ENCODE data around the gene DIS3.
"Not testable (repeated sequence)": the region's sequence is repeated elsewhere in the genome, so short reads cannot be mapped to it uniquely, and the experiment has no call there.

Gene DIS3

GRCh38 chr13:72820156-72820897, 38.6 kb upstream of the DIS3 start:
- no peaks in the 10 kb centered on the region for H3K9me3 ChIP-seq (ENCODE audit: control insufficient read depth, low read length)
- DNase-seq, result peak; percentile 76
- H2AK5ac ChIP-seq (ENCODE audit: low read length, severe bottlenecking), result no peak overlapping the region
- H2BK15ac ChIP-seq (ENCODE audit: low read depth, poor library complexity, severe bottlenecking), result no peak overlapping the region
- H3K4ac ChIP-seq (ENCODE audit: low read depth in 1 of 2, low read length in 2 of 2), result no peak overlapping the region
- no peak overlapping the region for H3K9ac ChIP-seq (ENCODE audit: low read length)
- no peak overlapping the region for H2BK120ac ChIP-seq (ENCODE audit: low read depth, low read length)
- peaks cover 3 to 53% of the 10 kb centered on the region in 2 experiments for H3K36me3 ChIP-seq (ENCODE audit: control insufficient read depth in 1 of 2, insufficient read depth in 2 of 2, low read depth in 1 of 2, low read length in 2 of 2)
- 75% methylated on average over 5 of the region's 8 CpGs for WGBS
- peaks cover 3% of the 10 kb centered on the region for H3K79me1 ChIP-seq (replicated peaks; ENCODE audit: low read length, poor library complexity, severe bottlenecking)
- H2BK12ac ChIP-seq (ENCODE audit: low read length in 2 of 2), result no peak overlapping the region
- H3K14ac ChIP-seq (ENCODE audit: low read length in 2 of 2), result no peak overlapping the region
- H4K91ac ChIP-seq (ENCODE audit: low read length), result no peak overlapping the region
- no peaks in the 10 kb centered on the region for H3K27me3 ChIP-seq (ENCODE audit: control insufficient read depth in 1 of 2, insufficient read depth in 1 of 2, low read length in 2 of 2)
- H3K23ac ChIP-seq (ENCODE audit: low read length in 2 of 2), result no peak overlapping the region
- no peak overlapping the region for H3K4me2 ChIP-seq (ENCODE audit: low read length, poor library complexity, severe bottlenecking)
- H2BK5ac ChIP-seq (ENCODE audit: low read depth, low read length, poor library complexity, severe bottlenecking), result no peak overlapping the region
- H3K4me1 ChIP-seq (ENCODE audit: control insufficient read depth, insufficient read depth, low read depth, low read length), result peaks cover 1% of the 10 kb centered on the region
- no peak overlapping the region for H3K18ac ChIP-seq (ENCODE audit: low read depth in 1 of 2, low read length in 2 of 2)
- H3K27ac ChIP-seq (ENCODE audit: low read length, poor library complexity, severe bottlenecking), result no peak overlapping the region
- no peak overlapping the region for H2AFZ ChIP-seq (ENCODE audit: low read depth, low read length)
- H3K4me3 ChIP-seq (ENCODE audit: insufficient read depth in 1 of 2, low read depth in 1 of 2, low read length in 2 of 2), result no peak overlapping the region
- H4K8ac ChIP-seq (ENCODE audit: low read length), result no peak overlapping the region

- WGBS, result no CpG with 5 or more reads among the region's 1 CpG
- Histone ChIP-seq H3K36me3 (ENCODE audit: control insufficient read depth in 1 of 2, insufficient read depth in 2 of 2, low read depth in 1 of 2, low read length in 2 of 2) (peaks cover 4 to 36% of the 10 kb centered on the region in 2 experiments), H3K14ac (ENCODE audit: low read length in 2 of 2) (no peak overlapping the region)
These were observed 27.3 kb upstream of the DIS3 start for GRCh38 chr13:72808917-72809500.

GRCh38 chr13:72806514-72806913, 24.8 kb upstream of the DIS3 start:
- H3K27me3 ChIP-seq (ENCODE audit: control insufficient read depth in 1 of 2, insufficient read depth in 1 of 2, low read length in 2 of 2); H4K91ac ChIP-seq (ENCODE audit: low read length); H2BK120ac ChIP-seq (ENCODE audit: low read depth, low read length); H3K4ac ChIP-seq (ENCODE audit: low read depth in 1 of 2, low read length in 2 of 2); H3K23ac ChIP-seq (ENCODE audit: low read length in 2 of 2); H4K8ac ChIP-seq (ENCODE audit: low read length); H3K9ac ChIP-seq (ENCODE audit: low read length); H2AK5ac ChIP-seq (ENCODE audit: low read length, severe bottlenecking); H2BK12ac ChIP-seq (ENCODE audit: low read length in 2 of 2); H3K18ac ChIP-seq (ENCODE audit: low read depth in 1 of 2, low read length in 2 of 2); H3K9me3 ChIP-seq (ENCODE audit: control insufficient read depth, low read length); DNase-seq; H3K4me1 ChIP-seq (ENCODE audit: control insufficient read depth, insufficient read depth, low read depth, low read length); H3K27ac ChIP-seq (ENCODE audit: low read length, poor library complexity, severe bottlenecking); H2AFZ ChIP-seq (ENCODE audit: low read depth, low read length); H2BK15ac ChIP-seq (ENCODE audit: low read depth, poor library complexity, severe bottlenecking); H3K79me1 ChIP-seq (replicated peaks; ENCODE audit: low read length, poor library complexity, severe bottlenecking); H2BK5ac ChIP-seq (ENCODE audit: low read depth, low read length, poor library complexity, severe bottlenecking); H3K4me2 ChIP-seq (ENCODE audit: low read length, poor library complexity, severe bottlenecking); H3K14ac ChIP-seq (ENCODE audit: low read length in 2 of 2); H3K4me3 ChIP-seq (ENCODE audit: insufficient read depth in 1 of 2, low read depth in 1 of 2, low read length in 2 of 2): not testable (repeated sequence)
- peaks cover 4 to 30% of the 10 kb centered on the region in 2 experiments for H3K36me3 ChIP-seq (ENCODE audit: control insufficient read depth in 1 of 2, insufficient read depth in 2 of 2, low read depth in 1 of 2, low read length in 2 of 2)
- WGBS, result 100% methylated on average over 1 of the region's 1 CpG

More at GRCh38 chr13:72808917-72809500, 27.3 kb upstream of the DIS3 start:
- Histone ChIP-seq H3K79me1 (replicated peaks; ENCODE audit: low read length, poor library complexity, severe bottlenecking) (peaks cover 8% of the 10 kb centered on the region), H3K4me2 (ENCODE audit: low read length, poor library complexity, severe bottlenecking) (no peak overlapping the region), H3K18ac (ENCODE audit: low read depth in 1 of 2, low read length in 2 of 2) (no peak overlapping the region), H2BK120ac (ENCODE audit: low read depth, low read length) (no peak overlapping the region), H3K4ac (ENCODE audit: low read depth in 1 of 2, low read length in 2 of 2) (no peak overlapping the region), H3K27me3 (ENCODE audit: control insufficient read depth in 1 of 2, insufficient read depth in 1 of 2, low read length in 2 of 2) (no peaks in the 10 kb centered on the region), H3K23ac (ENCODE audit: low read length in 2 of 2) (no peak overlapping the region), H2AK5ac (ENCODE audit: low read length, severe bottlenecking) (no peak overlapping the region), H3K4me3 (ENCODE audit: insufficient read depth in 1 of 2, low read depth in 1 of 2, low read length in 2 of 2) (no peak overlapping the region), H2AFZ (ENCODE audit: low read depth, low read length) (no peak overlapping the region), H2BK5ac (ENCODE audit: low read depth, low read length, poor library complexity, severe bottlenecking) (no peak overlapping the region), H4K91ac (ENCODE audit: low read length) (no peak overlapping the region), H3K27ac (ENCODE audit: low read length, poor library complexity, severe bottlenecking) (no peak overlapping the region), H3K9me3 (ENCODE audit: control insufficient read depth, low read length) (no peaks in the 10 kb centered on the region), H2BK12ac (ENCODE audit: low read length in 2 of 2) (no peak overlapping the region), H3K4me1 (ENCODE audit: control insufficient read depth, insufficient read depth, low read depth, low read length) (no peaks in the 10 kb centered on the region), H2BK15ac (ENCODE audit: low read depth, poor library complexity, severe bottlenecking) (no peak overlapping the region), H3K9ac (ENCODE audit: low read length) (peak overlapping the region; percentile 30), H4K8ac (ENCODE audit: low read length) (no peak overlapping the region)
- peak; percentile 28 for DNase-seq

- no peak overlapping the region for H3K4me2 ChIP-seq (ENCODE audit: low read length, poor library complexity, severe bottlenecking)
- H3K14ac ChIP-seq (ENCODE audit: low read length in 2 of 2), result no peak overlapping the region
- H2AK5ac ChIP-seq (ENCODE audit: low read length, severe bottlenecking), result no peak overlapping the region
- H3K27me3 ChIP-seq (ENCODE audit: control insufficient read depth in 1 of 2, insufficient read depth in 1 of 2, low read length in 2 of 2), result no peaks in the 10 kb centered on the region
- no peak overlapping the region for H4K8ac ChIP-seq (ENCODE audit: low read length)
- H3K4ac ChIP-seq (ENCODE audit: low read depth in 1 of 2, low read length in 2 of 2), result no peak overlapping the region
- DNase-seq, result peak; percentile 31
- H3K9me3 ChIP-seq (ENCODE audit: control insufficient read depth, low read length), result no peaks in the 10 kb centered on the region
- H2AFZ ChIP-seq (ENCODE audit: low read depth, low read length), result no peak overlapping the region
- no peak overlapping the region for H4K91ac ChIP-seq (ENCODE audit: low read length)
- H3K4me1 ChIP-seq (ENCODE audit: control insufficient read depth, insufficient read depth, low read depth, low read length), result no peaks in the 10 kb centered on the region
- no peak overlapping the region for H2BK120ac ChIP-seq (ENCODE audit: low read depth, low read length)
- no peak overlapping the region for H3K9ac ChIP-seq (ENCODE audit: low read length)
- peaks cover 3% of the 10 kb centered on the region for H3K79me1 ChIP-seq (replicated peaks; ENCODE audit: low read length, poor library complexity, severe bottlenecking)
- no peak overlapping the region for H2BK15ac ChIP-seq (ENCODE audit: low read depth, poor library complexity, severe bottlenecking)
- no peak overlapping the region for H3K4me3 ChIP-seq (ENCODE audit: insufficient read depth in 1 of 2, low read depth in 1 of 2, low read length in 2 of 2)
- no peak overlapping the region for H3K18ac ChIP-seq (ENCODE audit: low read depth in 1 of 2, low read length in 2 of 2)
- peaks cover 4 to 35% of the 10 kb centered on the region in 2 experiments for H3K36me3 ChIP-seq (ENCODE audit: control insufficient read depth in 1 of 2, insufficient read depth in 2 of 2, low read depth in 1 of 2, low read length in 2 of 2)
- H3K27ac ChIP-seq (ENCODE audit: low read length, poor library complexity, severe bottlenecking), result no peak overlapping the region
- H3K23ac ChIP-seq (ENCODE audit: low read length in 2 of 2), result no peak overlapping the region
- 100% methylated on average over 1 of the region's 1 CpG for WGBS
- H2BK12ac ChIP-seq (ENCODE audit: low read length in 2 of 2), result no peak overlapping the region
- H2BK5ac ChIP-seq (ENCODE audit: low read depth, low read length, poor library complexity, severe bottlenecking), result no peak overlapping the region
These were observed 24.1 kb upstream of the DIS3 start for GRCh38 chr13:72805676-72806346.

Measured in mesenchymal stem cell (in vitro differentiated cells and primary cell).